Large intestine (tissue), 3 donors: ENCODE measurements around the gene SHROOM1. TPM values are rescaled to one million over a fixed set of nuclear protein-coding genes. Genes with fewer than 3 reads are reported as not detected.
A peak's percentile ranks its signal among the peaks of the same experiment; 100 is the strongest.

ENCODE experiments used
- DNase-seq, 2 donors: peaks; one replicate each; pipeline versions ENCODE4 v3.0.0 to v3.0.0-alpha.2; 2013
- H3K27ac ChIP-seq: one replicate; pipeline ENCODE4 v1.5.1; 2013; ENCODE audit warnings: low read length
- H3K27me3 ChIP-seq: 2 replicates; pipeline ENCODE4 v1.6.1; 2013; ENCODE audit warnings: low read length; ENCODE audit not compliant: control insufficient read depth, insufficient read depth
- H3K36me3 ChIP-seq: 2 replicates; pipeline ENCODE4 v1.6.1; 2013; ENCODE audit warnings: low read length; ENCODE audit not compliant: control insufficient read depth, insufficient read depth
- H3K4me1 ChIP-seq: one replicate; pipeline ENCODE4 v1.6.1; 2013; ENCODE audit warnings: low read length; ENCODE audit not compliant: control insufficient read depth, insufficient read depth
- H3K4me3 ChIP-seq: one replicate; pipeline ENCODE4 v1.5.1; 2013; ENCODE audit warnings: low read length
- H3K9me3 ChIP-seq: one replicate; pipeline ENCODE4 v1.6.1; 2013; ENCODE audit warnings: mild to moderate bottlenecking, low read depth, low read length, moderate library complexity; ENCODE audit not compliant: control insufficient read depth
- WGBS: methylation state at CpG from one replicate; pipeline ENCODE4 v1.1.5; 2013; ENCODE audit warnings: low lambda C conversion rate; ENCODE audit not compliant: insufficient coverage; 5-methylcytosine and 5-hydroxymethylcytosine counted together
- polyA plus RNA-seq: library from polyadenylated mRNA; unstranded; fragments of 120-200 nt; gene quantifications from one replicate; pipeline ENCODE4 v1.2.1, GENCODE V29; 2013

The SHROOM1 gene
- polyA plus RNA-seq, 1 donor, result 15.9 TPM

DNA sequence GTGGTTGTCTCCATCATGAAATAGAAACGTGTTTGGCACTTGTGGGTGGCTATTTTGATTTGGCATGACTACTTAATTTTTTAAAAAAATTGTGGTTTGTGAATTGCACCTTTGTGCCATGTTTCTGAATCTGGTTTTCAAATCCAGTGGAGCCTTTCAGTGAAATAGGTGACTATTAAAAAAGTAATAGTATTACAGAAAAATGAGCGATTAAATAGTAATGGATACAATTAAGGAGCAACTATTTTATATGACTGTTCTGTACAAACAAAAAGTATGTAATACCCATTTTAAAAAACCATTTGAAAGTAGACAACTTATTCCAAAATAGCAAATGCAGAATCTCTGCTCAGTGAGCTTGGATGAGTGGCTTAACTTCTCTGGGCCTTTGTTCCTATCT, 14.4 kb downstream of the SHROOM1 start:
- H3K4me3 ChIP-seq, result peak overlapping the region; percentile 24
- DNase-seq, result no peak
- peaks cover 31% of the 10 kb centered on the region for H3K27me3 ChIP-seq
- no peaks in the 10 kb centered on the region for H3K36me3 ChIP-seq
- H3K4me1 ChIP-seq, result peaks cover 33% of the 10 kb centered on the region
- H3K9me3 ChIP-seq, result peaks cover 10% of the 10 kb centered on the region
- WGBS, result no CpG with 5 or more reads among the region's 2 CpGs
- H3K27ac ChIP-seq, result peak overlapping the region; percentile 61

- Histone ChIP-seq H3K4me1 (peaks cover 33% of the 10 kb centered on the region), H3K4me3 (peak overlapping the region; percentile 24), H3K27ac (no peak overlapping the region), H3K9me3 (peaks cover 10% of the 10 kb centered on the region), H3K36me3 (no peaks in the 10 kb centered on the region), H3K27me3 (peaks cover 31% of the 10 kb centered on the region)
- 67% methylated on average over 1 of the region's 1 CpG for WGBS
- DNase-seq, result peak in 1 of 2 donors; percentile 41
Measured at GRCh38 chr5:132815454-132815853, 15.0 kb downstream of the SHROOM1 start.

- Histone ChIP-seq H3K4me3 (peak overlapping the region; percentile 24), H3K27ac (no peak overlapping the region), H3K4me1 (peaks cover 27% of the 10 kb centered on the region), H3K27me3 (peaks cover 31% of the 10 kb centered on the region), H3K9me3 (peaks cover 10% of the 10 kb centered on the region), H3K36me3 (no peaks in the 10 kb centered on the region)
- peak in 1 of 2 donors; percentile 27 for DNase-seq
- WGBS, result no CpG with 5 or more reads among the region's 81 CpGs
Measured at GRCh38 chr5:132814503-132815294, 15.7 kb downstream of the SHROOM1 start.

DNA sequence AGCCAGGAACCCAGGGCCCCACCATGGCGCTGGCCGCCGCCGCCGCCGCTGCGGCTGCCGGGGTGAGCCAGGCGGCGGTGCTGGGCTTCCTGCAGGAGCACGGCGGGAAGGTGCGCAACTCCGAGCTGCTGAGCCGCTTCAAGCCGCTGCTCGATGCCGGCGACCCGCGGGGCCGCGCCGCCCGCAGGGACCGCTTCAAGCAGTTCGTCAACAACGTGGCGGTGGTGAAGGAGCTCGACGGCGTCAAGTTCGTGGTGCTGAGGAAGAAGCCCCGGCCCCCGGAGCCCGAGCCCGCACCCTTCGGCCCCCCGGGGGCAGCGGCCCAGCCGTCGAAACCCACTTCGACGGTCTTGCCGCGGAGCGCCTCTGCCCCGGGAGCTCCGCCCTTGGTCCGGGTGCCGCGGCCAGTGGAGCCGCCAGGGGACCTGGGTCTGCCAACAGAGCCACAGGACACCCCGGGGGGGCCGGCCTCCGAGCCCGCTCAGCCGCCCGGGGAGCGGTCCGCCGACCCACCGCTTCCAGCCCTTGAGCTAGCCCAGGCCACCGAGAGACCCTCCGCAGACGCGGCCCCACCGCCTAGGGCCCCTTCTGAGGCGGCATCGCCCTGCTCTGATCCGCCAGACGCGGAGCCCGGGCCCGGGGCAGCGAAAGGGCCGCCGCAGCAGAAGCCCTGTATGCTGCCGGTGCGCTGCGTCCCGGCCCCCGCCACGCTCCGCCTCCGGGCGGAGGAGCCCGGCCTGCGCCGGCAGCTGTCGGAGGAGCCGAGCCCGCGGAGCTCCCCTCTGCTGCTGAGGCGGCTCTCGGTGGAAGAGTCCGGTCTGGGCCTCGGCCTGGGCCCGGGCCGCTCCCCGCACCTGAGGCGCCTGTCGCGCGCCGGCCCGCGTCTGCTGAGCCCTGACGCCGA, 16.6 kb downstream of the SHROOM1 start:
- Histone ChIP-seq H3K9me3 (peaks cover 7% of the 10 kb centered on the region), H3K4me1 (peaks cover 25% of the 10 kb centered on the region), H3K36me3 (no peaks in the 10 kb centered on the region), H3K4me3 (peak overlapping the region; percentile 53), H3K27me3 (peaks cover 27% of the 10 kb centered on the region), H3K27ac (peak overlapping the region; percentile 91)
- no CpG with 5 or more reads among the region's 110 CpGs for WGBS
- peak in 1 of 2 donors; percentile 82 for DNase-seq

GRCh38 chr5:132812781-132813598, 17.5 kb downstream of the SHROOM1 start, which contains the start of gene SOWAHA:
Gene SOWAHA (plus strand): TSS chr5:132813302. CDS start chr5:132813622, 320 bp downstream.
- Histone ChIP-seq H3K27me3 (peaks cover 25% of the 10 kb centered on the region), H3K27ac (peak within 1 kb of the TSS; percentile 91), H3K4me1 (peaks cover 24% of the 10 kb centered on the region), H3K4me3 (peak within 1 kb of the TSS; percentile 53), H3K9me3 (peaks cover 7% of the 10 kb centered on the region), H3K36me3 (no peaks in the 10 kb centered on the region)
- WGBS, result 0% methylated on average over 4 of the region's 68 CpGs
- DNase-seq, result peak; percentile 64 to 93

GRCh38 chr5:132812123-132812765, 18.2 kb downstream of the SHROOM1 start:
- Histone ChIP-seq H3K36me3 (no peaks in the 10 kb centered on the region), H3K27me3 (peaks cover 25% of the 10 kb centered on the region), H3K4me1 (peaks cover 23% of the 10 kb centered on the region), H3K27ac (peak overlapping the region; percentile 63), H3K4me3 (no peak overlapping the region), H3K9me3 (peaks cover 7% of the 10 kb centered on the region)
- DNase-seq, result no peak
- 56% methylated on average over 2 of the region's 18 CpGs for WGBS

DNA sequence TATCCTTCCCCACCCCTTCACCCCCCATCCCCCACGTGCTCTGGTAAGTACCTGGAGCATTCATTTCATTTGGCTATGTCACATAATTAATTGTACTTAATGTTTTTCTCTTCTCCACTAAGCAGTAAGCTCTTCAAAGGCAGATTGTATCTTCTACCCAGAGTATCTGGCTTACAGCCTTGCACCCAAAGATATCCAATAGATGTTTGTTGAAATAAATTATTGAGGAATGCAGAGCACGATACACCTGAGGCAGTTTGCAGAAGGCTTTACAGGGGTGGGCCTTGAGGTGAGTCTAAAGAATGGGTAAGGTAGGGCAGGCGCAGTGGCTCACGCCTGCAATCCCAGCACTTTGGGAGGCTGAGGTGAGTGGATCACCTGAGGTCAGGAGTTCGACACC, 19.8 kb downstream of the SHROOM1 start:
- Histone ChIP-seq H3K36me3 (no peaks in the 10 kb centered on the region), H3K4me1 (peaks cover 28% of the 10 kb centered on the region), H3K4me3 (no peak overlapping the region), H3K27me3 (peaks cover 25% of the 10 kb centered on the region), H3K9me3 (peaks cover 7% of the 10 kb centered on the region), H3K27ac (no peak overlapping the region)
- DNase-seq, result no peak
- no CpG with 5 or more reads among the region's 5 CpGs for WGBS

DNA sequence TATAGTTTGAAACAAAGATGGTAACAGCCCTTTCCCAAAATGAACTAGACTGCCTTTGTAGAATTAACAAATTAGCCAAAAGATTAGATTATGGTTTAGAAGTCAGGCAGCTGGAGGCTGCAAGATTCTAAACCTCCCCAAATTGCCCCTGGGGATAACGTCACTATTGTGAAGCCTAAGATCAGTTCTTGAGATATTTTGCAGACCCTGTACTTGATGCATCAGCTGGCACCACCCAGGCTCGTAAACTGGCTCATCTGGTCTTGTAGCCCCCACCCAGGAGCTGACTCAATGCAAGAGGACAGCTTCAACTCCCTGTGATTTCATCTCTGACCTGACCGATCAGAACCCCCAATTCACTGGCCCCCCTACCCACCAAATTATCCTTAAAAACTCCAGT, 21.6 kb downstream of the SHROOM1 start:
- Histone ChIP-seq H3K4me1 (peaks cover 28% of the 10 kb centered on the region), H3K27me3 (peaks cover 15% of the 10 kb centered on the region), H3K27ac (no peak overlapping the region), H3K36me3 (no peaks in the 10 kb centered on the region), H3K9me3 (no peaks in the 10 kb centered on the region), H3K4me3 (no peak overlapping the region)
- WGBS, result no CpG with 5 or more reads among the region's 3 CpGs
- no peak for DNase-seq

DNA sequence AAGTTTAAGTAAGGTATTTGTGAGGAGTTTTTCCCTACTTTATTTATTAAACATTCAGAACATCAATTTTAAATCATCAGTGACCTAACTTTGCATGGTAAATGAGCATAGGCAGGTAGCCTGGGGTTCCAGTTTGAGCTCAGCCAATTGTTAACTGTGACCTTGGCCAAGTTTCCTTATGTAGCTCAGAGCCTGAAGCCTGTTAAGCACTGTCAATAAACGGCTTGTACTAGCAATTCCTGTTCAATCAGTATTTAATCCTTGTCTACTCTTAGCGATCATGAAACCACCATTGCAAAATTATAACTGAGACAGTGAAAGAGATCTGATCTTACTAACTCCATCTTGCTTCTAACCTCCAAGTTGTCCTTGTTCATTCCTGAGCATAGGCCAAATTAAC, 22.0 kb downstream of the SHROOM1 start:
- peak in 1 of 2 donors; percentile 27 for DNase-seq
- 0% methylated on average over 1 of the region's 2 CpGs for WGBS
- no peaks in the 10 kb centered on the region for H3K36me3 ChIP-seq
- H3K27ac ChIP-seq, result no peak overlapping the region
- H3K4me1 ChIP-seq, result peaks cover 28% of the 10 kb centered on the region
- H3K27me3 ChIP-seq, result peaks cover 12% of the 10 kb centered on the region
- H3K4me3 ChIP-seq, result no peak overlapping the region
- H3K9me3 ChIP-seq, result no peaks in the 10 kb centered on the region
